ENCODE results near the gene OTOGL.
"Not testable (repeated sequence)": the region's sequence is repeated elsewhere in the genome, so short reads cannot be mapped to it uniquely, and the experiment has no call there.

The OTOGL gene

GRCh38 chr12:80212938-80213645 lies 113.8 kb downstream of the OTOGL start:
- no peak overlapping the region for H3K4me3 ChIP-seq (ENCODE audit: low read length)
- no peak for TF ChIP-seq ZNF274 (IDR thresholded peaks at IDR 0.05; ENCODE audit: low read depth, low read length)

GRCh38 chr12:80213871-80214270 lies 114.5 kb downstream of the OTOGL start:
- TF ChIP-seq ZNF274 (IDR thresholded peaks at IDR 0.05; ENCODE audit: low read depth, low read length): no peak
- H3K4me3 ChIP-seq (ENCODE audit: low read length): no peak overlapping the region

GRCh38 chr12:80217011-80217535 lies 117.7 kb downstream of the OTOGL start:
- H3K4me3 ChIP-seq (ENCODE audit: low read length): no peak overlapping the region; the same call in 1 of the 2 replicates
- TF ChIP-seq ZNF274 (IDR thresholded peaks at IDR 0.05; ENCODE audit: low read depth, low read length): no peak

- H3K4me3 ChIP-seq (ENCODE audit: low read length): not testable (repeated sequence)
Observed at GRCh38 chr12:80218925-80219324, 119.6 kb downstream of the OTOGL start.

GRCh38 chr12:80219345-80219744 lies 120.0 kb downstream of the OTOGL start:
- no peak overlapping the region for H3K4me3 ChIP-seq (ENCODE audit: low read length)
- TF ChIP-seq ZNF274 (IDR thresholded peaks at IDR 0.05; ENCODE audit: low read depth, low read length): no peak

- H3K4me3 ChIP-seq (ENCODE audit: low read length): no peak overlapping the region
- no peak for TF ChIP-seq ZNF274 (IDR thresholded peaks at IDR 0.05; ENCODE audit: low read depth, low read length)
Observed at GRCh38 chr12:80222261-80222660, 122.9 kb downstream of the OTOGL start.

- H3K4me3 ChIP-seq (ENCODE audit: low read length): no peak overlapping the region
- TF ChIP-seq ZNF274 (IDR thresholded peaks at IDR 0.05; ENCODE audit: low read depth, low read length): no peak
Observed at GRCh38 chr12:80226576-80226975, 127.2 kb downstream of the OTOGL start.

GRCh38 chr12:80227904-80228303 lies 128.6 kb downstream of the OTOGL start:
- H3K4me3 ChIP-seq (ENCODE audit: low read length): not testable (repeated sequence)

GRCh38 chr12:80230068-80230467 lies 130.7 kb downstream of the OTOGL start:
- TF ChIP-seq ZNF274 (IDR thresholded peaks at IDR 0.05; ENCODE audit: low read depth, low read length): no peak
- no peak overlapping the region for H3K4me3 ChIP-seq (ENCODE audit: low read length)

- TF ChIP-seq ZNF274 (IDR thresholded peaks at IDR 0.05; ENCODE audit: low read depth, low read length): no peak
- H3K4me3 ChIP-seq (ENCODE audit: low read length): no peak overlapping the region
Observed at GRCh38 chr12:80232837-80233236, 133.5 kb downstream of the OTOGL start.

GRCh38 chr12:80233926-80234325 lies 134.6 kb downstream of the OTOGL start:
- TF ChIP-seq ZNF274 (IDR thresholded peaks at IDR 0.05; ENCODE audit: low read depth, low read length): no peak
- no peak overlapping the region for H3K4me3 ChIP-seq (ENCODE audit: low read length)

- no peak for TF ChIP-seq ZNF274 (IDR thresholded peaks at IDR 0.05; ENCODE audit: low read depth, low read length)
- H3K4me3 ChIP-seq (ENCODE audit: low read length): no peak overlapping the region
Observed at GRCh38 chr12:80234667-80235066, 135.3 kb downstream of the OTOGL start.

GRCh38 chr12:80235944-80236343 lies 136.6 kb downstream of the OTOGL start:
- no peak overlapping the region for H3K4me3 ChIP-seq (ENCODE audit: low read length)
- TF ChIP-seq ZNF274 (IDR thresholded peaks at IDR 0.05; ENCODE audit: low read depth, low read length): no peak

- no peak overlapping the region for H3K4me3 ChIP-seq (ENCODE audit: low read length)
- TF ChIP-seq ZNF274 (IDR thresholded peaks at IDR 0.05; ENCODE audit: low read depth, low read length): no peak
Observed at GRCh38 chr12:80239867-80240266, 140.5 kb downstream of the OTOGL start.

GRCh38 chr12:80241576-80242273 lies 142.4 kb downstream of the OTOGL start:
- H3K4me3 ChIP-seq (ENCODE audit: low read length): no peak overlapping the region

More at GRCh38 chr12:80241576-80242273, 142.4 kb downstream of the OTOGL start:
- TF ChIP-seq ZNF274 (IDR thresholded peaks at IDR 0.05; ENCODE audit: low read depth, low read length): no peak
